HCT116 (cell line): ENCODE data around the gene MAPRE3.

ENCODE experiments used
- CEBPB ChIP-seq: IDR thresholded peaks from 2 replicates; pipeline ENCODE4 v1.6.1; 2012; ENCODE audit warnings: low read depth
- CTCF ChIP-seq, 3 experiments: fragments of 200-600 bp in 1 of 3; sonication (generic) in 1 of 3; IDR thresholded peaks in 2 of 3; conservative IDR thresholded peaks in 1 of 3; 2 replicates each; pipeline ENCODE4 v1.5.1; 2012 to 2017; ENCODE audit warnings: low read depth in 2 of 3, low read length in 2 of 3, antibody characterized with exemption in 1 of 3, borderline replicate concordance in 1 of 3, control low read depth in 1 of 3, mild to moderate bottlenecking in 1 of 3, mixed read lengths in 1 of 3, mixed run types in 1 of 3, moderate library complexity in 1 of 3; ENCODE audit not compliant: insufficient read depth in 1 of 3
- EZH2 ChIP-seq: fragments of 200-600 bp; sonication (generic); IDR thresholded peaks from 2 replicates; pipeline ENCODE4 v1.6.1; 2017; ENCODE audit warnings: antibody characterized with exemption, mixed run types
- MAX ChIP-seq: IDR thresholded peaks from 2 replicates; pipeline ENCODE4 v1.6.1; 2012

GRCh38 chr2:27058210-27058609 is 87.8 kb downstream of the MAPRE3 start:
- TF ChIP-seq CTCF (IDR thresholded peaks at IDR 0.05 in 2 of 3, conservative IDR thresholded peaks at IDR 0.05 in 1 of 3; ENCODE audit: borderline replicate concordance in 1 of 3, insufficient read depth in 1 of 3, low read depth in 2 of 3, low read length in 2 of 3) (no peak), EZH2 (no peak), MAX (no peak), CEBPB (no peak)
